Kidney glomerular epithelial cell (primary cell): Measurements from ENCODE around the gene BACE1-AS.
"Not testable (repeated sequence)": the region's sequence is repeated elsewhere in the genome, so short reads cannot be mapped to it uniquely, and the experiment has no call there.

Source experiments
- DNase-seq: peaks from one replicate; lab custom pipeline; 2025; lab: John Stamatoyannopoulos, UW

The BACE1-AS gene

DNA sequence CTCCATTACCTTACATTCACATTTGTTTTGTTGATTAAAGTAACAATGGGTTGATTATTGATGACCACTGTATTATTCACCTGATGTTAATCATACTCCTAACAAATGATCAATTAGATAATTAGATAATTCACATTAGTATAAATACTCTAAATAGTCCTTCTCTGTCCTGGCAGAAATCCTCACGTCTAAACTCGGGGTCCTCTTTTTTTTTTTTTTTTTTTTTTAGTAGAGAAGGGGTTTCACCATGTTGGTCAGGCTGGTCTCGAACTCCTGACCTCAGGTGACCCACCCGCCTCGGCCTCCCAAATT, 36.1 kb downstream of the BACE1-AS start:
- DNase-seq = not testable (repeated sequence)

DNA sequence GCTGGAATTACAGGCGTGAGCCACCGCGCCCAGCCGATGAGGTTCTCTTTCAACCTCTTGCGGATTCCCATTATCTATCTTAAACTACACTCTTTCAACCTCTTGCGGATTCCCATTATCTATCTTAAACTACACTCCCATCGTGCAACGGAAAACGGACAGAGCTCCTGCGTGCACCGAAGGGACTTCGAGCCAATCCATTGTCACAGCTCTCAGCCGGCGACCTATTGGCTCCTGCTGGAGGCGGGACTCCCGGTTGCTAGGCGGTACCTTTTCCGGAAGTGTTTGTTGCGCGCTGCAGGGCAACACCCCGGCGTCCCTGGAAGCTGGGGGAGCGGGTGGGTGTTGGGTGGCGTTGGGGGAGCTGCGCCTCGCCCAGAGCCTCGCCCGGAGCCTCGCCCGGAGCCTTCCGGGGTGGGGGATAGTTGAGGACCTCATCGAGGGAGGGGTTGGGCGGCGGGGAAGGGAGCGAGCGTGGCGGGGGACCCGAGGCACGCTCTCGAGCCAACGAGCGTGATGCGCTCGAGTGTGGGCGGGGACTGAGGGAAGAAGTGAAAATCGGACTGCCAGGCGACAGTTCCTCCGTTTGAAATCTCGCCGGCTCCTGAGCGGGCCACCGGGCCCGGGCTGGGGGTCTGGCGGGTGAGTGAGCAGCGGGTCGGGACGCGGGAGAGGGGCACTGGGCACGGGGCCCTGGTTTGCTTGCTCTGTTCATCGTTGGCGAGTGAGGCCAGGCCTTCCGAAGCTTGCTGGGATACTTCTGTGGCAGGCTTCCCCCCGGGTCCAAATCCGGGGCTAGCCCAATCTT, 36.6 kb downstream of the BACE1-AS start, which contains the start of gene CEP164:
Gene CEP164 (plus strand): TSS at position 288 of the 808 bp plus-strand sequence. CDS start 10,733 bp downstream, outside the sequence.
- peak; percentile 90 for DNase-seq

- DNase-seq = no peak
Measured at GRCh38 chr11:117328375-117329010, 37.3 kb downstream of the BACE1-AS start.

- no peak for DNase-seq
Measured at GRCh38 chr11:117332843-117333242, 41.7 kb downstream of the BACE1-AS start.

GRCh38 chr11:117333917-117334316, 42.8 kb downstream of the BACE1-AS start:
- DNase-seq = no peak

DNA sequence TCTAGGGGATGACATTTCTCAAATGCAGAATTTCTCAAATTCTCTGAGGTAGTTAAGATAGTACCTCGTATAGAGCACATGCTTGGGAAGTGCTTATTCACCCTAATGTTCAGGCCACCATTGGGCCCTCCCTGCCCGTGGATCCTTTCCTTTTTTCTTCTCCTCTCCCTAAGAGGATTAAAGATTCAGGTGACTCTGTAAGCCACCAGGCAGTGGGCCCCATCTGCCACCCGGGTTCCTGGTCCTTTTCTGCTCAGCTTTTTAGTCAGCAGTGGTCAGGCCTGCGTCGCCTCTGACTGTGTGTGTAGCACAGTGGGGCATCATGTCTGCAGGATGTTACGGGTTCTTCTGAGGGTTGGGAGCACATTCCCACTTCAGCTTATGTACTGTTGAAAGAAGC, 43.8 kb downstream of the BACE1-AS start:
- DNase-seq = no peak

DNA sequence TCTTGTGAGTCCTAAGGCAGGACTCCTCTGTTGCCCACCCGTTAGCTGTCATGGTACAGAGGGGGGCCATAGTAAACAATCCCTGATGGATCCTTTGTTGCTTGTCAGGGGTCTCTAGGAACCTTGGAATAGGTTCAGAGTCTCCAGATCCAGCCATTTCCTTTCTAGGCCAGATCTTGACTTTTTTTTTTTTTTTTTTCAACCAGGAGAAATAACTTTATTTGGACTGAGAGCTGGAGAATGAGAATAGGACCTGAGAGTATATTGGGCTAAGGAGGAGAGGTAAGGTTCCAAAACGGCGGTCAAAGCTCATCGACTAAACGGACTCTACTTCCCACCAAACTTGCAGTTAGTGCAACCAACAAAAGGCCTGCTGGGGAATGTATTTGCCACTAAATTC, 44.3 kb downstream of the BACE1-AS start:
- no peak for DNase-seq

GRCh38 chr11:117337076-117337475, 45.9 kb downstream of the BACE1-AS start:
- no peak for DNase-seq
